ENCODE measurements around the gene BAIAP2L1. TPM values are rescaled to one million over a fixed set of nuclear protein-coding genes. Genes with fewer than 3 reads are reported as not detected.

Gene BAIAP2L1
- total and polyA plus RNA-seq, 7 experiments from 2014 or later = 0.32 to 2.0 (median 0.56) TPM

DNA sequence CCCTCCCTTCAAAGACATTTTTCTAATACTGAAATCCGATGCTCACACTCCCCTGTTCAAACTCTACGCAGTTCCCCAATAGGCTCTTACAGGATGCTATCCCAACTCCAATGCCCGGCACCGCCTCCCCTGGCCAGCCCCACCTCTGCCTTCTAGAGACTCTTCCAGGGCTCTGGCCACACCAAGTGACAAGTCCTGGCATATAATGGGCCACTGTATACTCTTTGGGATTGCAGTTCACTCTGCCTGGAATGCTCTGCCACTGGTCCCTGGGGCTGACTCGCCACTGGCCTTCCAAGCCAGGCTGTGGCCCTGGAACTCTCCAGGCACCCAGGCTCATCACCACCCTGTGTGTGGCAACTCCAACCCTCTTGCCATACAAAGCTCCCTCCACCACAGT lies 122.5 kb downstream of the BAIAP2L1 start:
- Histone ChIP-seq H3K36me3 (ENCODE audit: control insufficient read depth in 2 of 3, insufficient read depth in 3 of 3, low read length in 3 of 3) (no peaks in the 10 kb centered on the region), H3K27ac (ENCODE audit: low read depth, low read length) (no peak overlapping the region), H3K9me3 (ENCODE audit: control insufficient read depth in 2 of 3, low read length in 3 of 3) (no peaks in the 10 kb centered on the region), H3K27me3 (ENCODE audit: control insufficient read depth in 2 of 2, insufficient read depth in 2 of 2, low read length in 2 of 2) (no peaks in the 10 kb centered on the region), H3K4me3 (ENCODE audit: low read length) (no peak overlapping the region), H3K4me1 (ENCODE audit: control insufficient read depth in 2 of 2, insufficient read depth in 2 of 2, low read length in 2 of 2) (peaks cover 10 to 12% of the 10 kb centered on the region in 2 donors)
- DNase-seq (no peak), ATAC-seq (no peak)
- Mint-ChIP-seq H3K27me3 (no peaks in the 10 kb centered on the region), H3K4me1 (peaks cover 9 to 20% (median 15%) of the 10 kb centered on the region in 7 donors), H3K36me3 (peaks cover 0 to 6% (median 0%) of the 10 kb centered on the region in 5 donors), H3K27ac (peak overlapping the region in 1 of 9 donors; percentile 90), H3K4me3 (no peak overlapping the region), H3K9me3 (no peaks in the 10 kb centered on the region)
- ChIA-PET POLR2A (interaction anchor here (1.5 to 8.3 kb wide), 2 partner anchors 10 to 27 kb away, joined by 4 to 106 read pairs; partner anchors contain the start of gene TECPR1), CTCF (no interaction called here)
- intact Hi-C loops (cut with micrococcal nuclease) = no loop called here

GRCh38 chr7:98276241-98276761 lies 124.6 kb downstream of the BAIAP2L1 start:
- ChIA-PET CTCF (no interaction called here), POLR2A (interaction anchor here (1.6 to 8.3 kb wide), 2 partner anchors 9 to 25 kb away, joined by 4 to 106 read pairs; partner anchors contain the start of gene TECPR1)
- no peak overlapping the region for H3K27ac Mint-ChIP-seq
- no peaks in the 10 kb centered on the region for H3K9me3 ChIP-seq (ENCODE audit: control insufficient read depth in 2 of 3, low read length in 3 of 3)
- no peaks in the 10 kb centered on the region for H3K36me3 Mint-ChIP-seq
- H3K27ac ChIP-seq (ENCODE audit: low read depth, low read length) = no peak overlapping the region
- DNase-seq = no peak
- H3K9me3 Mint-ChIP-seq = no peaks in the 10 kb centered on the region
- no peaks in the 10 kb centered on the region for H3K27me3 ChIP-seq (ENCODE audit: control insufficient read depth in 2 of 2, insufficient read depth in 2 of 2, low read length in 2 of 2)
- no peak overlapping the region for H3K4me3 ChIP-seq (ENCODE audit: low read length)
- H3K4me1 ChIP-seq (ENCODE audit: control insufficient read depth in 2 of 2, insufficient read depth in 2 of 2, low read length in 2 of 2) = peaks cover 0 to 5% of the 10 kb centered on the region in 2 donors
- peaks cover 0 to 9% (median 4%) of the 10 kb centered on the region in 7 donors for H3K4me1 Mint-ChIP-seq
- intact Hi-C loops (cut with micrococcal nuclease) = no loop called here
- peak; percentile 1 for ATAC-seq
- no peaks in the 10 kb centered on the region for H3K36me3 ChIP-seq (ENCODE audit: control insufficient read depth in 2 of 3, insufficient read depth in 3 of 3, low read length in 3 of 3)
- H3K4me3 Mint-ChIP-seq = no peak overlapping the region
- H3K27me3 Mint-ChIP-seq = no peaks in the 10 kb centered on the region

GRCh38 chr7:98267303-98267702 lies 133.6 kb downstream of the BAIAP2L1 start:
- intact Hi-C loops (cut with micrococcal nuclease) = loop anchor here in 1 of 2 donors (1.0 to 2.0 kb wide), 3 partner anchors 13 to 133 kb away; partner anchors contain the start of genes BAIAP2L1 and BRI3
- no peak for ATAC-seq

GRCh38 chr7:98266840-98267239 lies 134.1 kb downstream of the BAIAP2L1 start:
- no peak overlapping the region for H3K27ac ChIP-seq (ENCODE audit: low read depth, low read length)
- ATAC-seq (peak; percentile 66), DNase-seq (no peak)
- Mint-ChIP-seq H3K27me3 (no peaks in the 10 kb centered on the region), H3K4me3 (no peak overlapping the region), H3K27ac (peak overlapping the region in 4 of 9 donors; percentile 20 to 43 (median 31)), H3K36me3 (peaks cover 3 to 17% (median 8%) of the 10 kb centered on the region in 5 donors), H3K4me1 (peaks cover 6 to 17% (median 15%) of the 10 kb centered on the region in 7 donors), H3K9me3 (no peaks in the 10 kb centered on the region)
- no peak overlapping the region for H3K4me3 ChIP-seq (ENCODE audit: low read length)
- intact Hi-C loops (cut with micrococcal nuclease) = loop anchor here in 1 of 2 donors (1.0 to 2.0 kb wide), 3 partner anchors 14 to 134 kb away; partner anchors contain the start of genes BAIAP2L1 and BRI3
- H3K9me3 ChIP-seq (ENCODE audit: control insufficient read depth in 2 of 3, low read length in 3 of 3) = no peaks in the 10 kb centered on the region
- H3K27me3 ChIP-seq (ENCODE audit: control insufficient read depth in 2 of 2, insufficient read depth in 2 of 2, low read length in 2 of 2) = no peaks in the 10 kb centered on the region
- CTCF ChIA-PET = interaction anchor here (1.1 kb wide), 2 partner anchors 13 to 14 kb away, joined by 4 read pairs; no protein-coding TSS in a partner anchor
- no peaks in the 10 kb centered on the region for H3K36me3 ChIP-seq (ENCODE audit: control insufficient read depth in 2 of 3, insufficient read depth in 3 of 3, low read length in 3 of 3)
- H3K4me1 ChIP-seq (ENCODE audit: control insufficient read depth in 2 of 2, insufficient read depth in 2 of 2, low read length in 2 of 2) = no peaks in the 10 kb centered on the region
- POLR2A ChIA-PET = interaction anchor here (1.4 to 1.8 kb wide), 3 partner anchors 10 to 16 kb away, joined by 4 to 10 read pairs (median 5); no protein-coding TSS in a partner anchor

More at GRCh38 chr7:98267303-98267702, 133.6 kb downstream of the BAIAP2L1 start:
- H3K9me3 Mint-ChIP-seq = no peaks in the 10 kb centered on the region
- Histone ChIP-seq H3K27ac (ENCODE audit: low read depth, low read length) (no peak overlapping the region), H3K4me3 (ENCODE audit: low read length) (no peak overlapping the region), H3K27me3 (ENCODE audit: control insufficient read depth in 2 of 2, insufficient read depth in 2 of 2, low read length in 2 of 2) (no peaks in the 10 kb centered on the region), H3K9me3 (ENCODE audit: control insufficient read depth in 2 of 3, low read length in 3 of 3) (no peaks in the 10 kb centered on the region), H3K36me3 (ENCODE audit: control insufficient read depth in 2 of 3, insufficient read depth in 3 of 3, low read length in 3 of 3) (no peaks in the 10 kb centered on the region), H3K4me1 (ENCODE audit: control insufficient read depth in 2 of 2, insufficient read depth in 2 of 2, low read length in 2 of 2) (no peaks in the 10 kb centered on the region)
- H3K27me3 Mint-ChIP-seq = no peaks in the 10 kb centered on the region
- H3K27ac Mint-ChIP-seq = peak overlapping the region in 7 of 9 donors; percentile 12 to 60 (median 28)
- no peak overlapping the region for H3K4me3 Mint-ChIP-seq
- ChIA-PET POLR2A (interaction anchor here (0.8 to 1.8 kb wide), 4 partner anchors 10 to 16 kb away, joined by 3 to 10 read pairs (median 4); no protein-coding TSS in a partner anchor), CTCF (interaction anchor here (1.1 kb wide), 2 partner anchors 13 to 14 kb away, joined by 4 read pairs; no protein-coding TSS in a partner anchor)
- H3K4me1 Mint-ChIP-seq = peaks cover 6 to 17% (median 15%) of the 10 kb centered on the region in 7 donors
- peaks cover 0 to 14% (median 5%) of the 10 kb centered on the region in 5 donors for H3K36me3 Mint-ChIP-seq
- DNase-seq = no peak

- H3K4me1 Mint-ChIP-seq = peaks cover 6 to 17% (median 15%) of the 10 kb centered on the region in 7 donors
- H3K27ac ChIP-seq (ENCODE audit: low read depth, low read length) = no peak overlapping the region
- POLR2A ChIA-PET = no interaction called here
- H3K27me3 ChIP-seq (ENCODE audit: control insufficient read depth in 2 of 2, insufficient read depth in 2 of 2, low read length in 2 of 2) = no peaks in the 10 kb centered on the region
- intact Hi-C loops (cut with micrococcal nuclease) = loop anchor here in 1 of 2 donors (2.0 kb wide), 2 partner anchors 15 to 135 kb away; partner anchors contain the start of genes BAIAP2L1 and BRI3
- no peak for DNase-seq
- H3K27ac Mint-ChIP-seq = peak overlapping the region in 6 of 9 donors; percentile 13 to 78 (median 33)
- no peaks in the 10 kb centered on the region for H3K9me3 ChIP-seq (ENCODE audit: control insufficient read depth in 2 of 3, low read length in 3 of 3)
- ATAC-seq = no peak
- H3K9me3 Mint-ChIP-seq = no peaks in the 10 kb centered on the region
- H3K27me3 Mint-ChIP-seq = no peaks in the 10 kb centered on the region
- CTCF ChIA-PET = no interaction called here
- H3K4me3 Mint-ChIP-seq = peak overlapping the region in 1 of 10 donors; percentile 63
- no peak overlapping the region for H3K4me3 ChIP-seq (ENCODE audit: low read length)
- H3K36me3 ChIP-seq (ENCODE audit: control insufficient read depth in 2 of 3, insufficient read depth in 3 of 3, low read length in 3 of 3) = peaks cover 0 to 8% (median 0%) of the 10 kb centered on the region in 3 experiments
- H3K4me1 ChIP-seq (ENCODE audit: control insufficient read depth in 2 of 2, insufficient read depth in 2 of 2, low read length in 2 of 2) = no peaks in the 10 kb centered on the region
- peaks cover 6 to 25% (median 17%) of the 10 kb centered on the region in 5 donors for H3K36me3 Mint-ChIP-seq
Measured at GRCh38 chr7:98265841-98266271, 135.0 kb downstream of the BAIAP2L1 start.

DNA sequence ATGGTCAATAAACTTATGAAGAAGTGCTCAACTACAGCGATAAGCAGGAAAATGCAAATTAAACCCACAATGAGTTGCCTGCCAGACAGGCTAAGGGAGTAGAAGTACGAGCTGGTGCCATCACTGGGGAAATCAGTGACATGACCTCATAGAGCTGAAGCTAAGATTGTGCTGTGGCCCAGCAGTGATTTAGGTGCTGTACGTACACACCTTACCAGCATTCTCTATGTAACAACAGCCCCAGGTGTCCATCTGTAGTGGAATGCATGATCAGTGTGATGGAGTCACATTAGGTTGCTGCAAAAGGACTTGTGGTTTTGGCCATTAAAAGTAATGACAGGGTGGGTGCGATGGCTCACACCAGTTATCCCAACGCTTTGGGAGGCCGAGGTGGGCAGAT lies 143.2 kb downstream of the BAIAP2L1 start:
- H3K36me3 ChIP-seq (ENCODE audit: control insufficient read depth in 2 of 3, insufficient read depth in 3 of 3, low read length in 3 of 3) = peaks cover 0 to 40% (median 0%) of the 10 kb centered on the region in 3 experiments
- CTCF ChIA-PET = interaction anchor here (0.7 kb wide), 1 partner anchor 584 kb away, joined by 10 read pairs; no protein-coding TSS in a partner anchor
- peak overlapping the region in 2 of 9 donors; percentile 37 to 39 for H3K27ac Mint-ChIP-seq
- no peaks in the 10 kb centered on the region for H3K9me3 ChIP-seq (ENCODE audit: control insufficient read depth in 2 of 3, low read length in 3 of 3)
- no peak overlapping the region for H3K27ac ChIP-seq (ENCODE audit: low read depth, low read length)
- intact Hi-C loops (cut with micrococcal nuclease) = no loop called here
- H3K9me3 Mint-ChIP-seq = peaks cover 0 to 2% (median 0%) of the 10 kb centered on the region in 11 donors
- no peak for ATAC-seq
- no peaks in the 10 kb centered on the region for H3K27me3 ChIP-seq (ENCODE audit: control insufficient read depth in 2 of 2, insufficient read depth in 2 of 2, low read length in 2 of 2)
- POLR2A ChIA-PET = interaction anchor here (0.5 kb wide), 1 partner anchor 13 kb away, joined by 5 read pairs; no protein-coding TSS in a partner anchor
- no peaks in the 10 kb centered on the region for H3K27me3 Mint-ChIP-seq
- no peak overlapping the region for H3K4me3 Mint-ChIP-seq
- H3K4me3 ChIP-seq (ENCODE audit: low read length) = no peak overlapping the region
- DNase-seq = no peak
- peaks cover 0 to 5% of the 10 kb centered on the region in 2 donors for H3K4me1 ChIP-seq (ENCODE audit: control insufficient read depth in 2 of 2, insufficient read depth in 2 of 2, low read length in 2 of 2)
- H3K36me3 Mint-ChIP-seq = peaks cover 11 to 42% (median 23%) of the 10 kb centered on the region in 5 donors
- H3K4me1 Mint-ChIP-seq = peaks cover 16 to 33% (median 30%) of the 10 kb centered on the region in 7 donors

Measured in naive thymus-derived CD4-positive, alpha-beta T cell (primary cell).